Kidney (tissue), 14 donors: ENCODE measurements around the gene ATP8B2. TPM values are rescaled to one million over a fixed set of nuclear protein-coding genes. Genes with fewer than 3 reads are reported as not detected.

Experiments
- DNase-seq, 5 donors: peaks; one replicate each; pipeline ENCODE4 v3.0.0-alpha.2; 2013 to 2020
- FAIRE-seq: peaks from 2 replicates; lab custom pipeline; 2012; peaks lifted over from hg19 to GRCh38; lab: Jason Lieb, UNC
- H3K27ac ChIP-seq, 2 donors: one replicate each; pipeline ENCODE4 v1.7.0; 2013; ENCODE audit warnings: low read depth in 2 of 2, low read length in 2 of 2, inconsistent platforms in 1 of 2
- H3K27me3 ChIP-seq: one replicate; pipeline ENCODE4 v1.7.1; 2013; ENCODE audit warnings: low read length, inconsistent platforms; ENCODE audit not compliant: control insufficient read depth, insufficient read depth
- H3K36me3 ChIP-seq, 3 donors: one replicate each; pipeline versions ENCODE4 v1.7.0 to v1.7.1; 2013; ENCODE audit warnings: low read length in 3 of 3, control low read depth in 1 of 3, inconsistent platforms in 1 of 3; ENCODE audit not compliant: insufficient read depth in 3 of 3, control insufficient read depth in 2 of 3
- H3K4me1 ChIP-seq, 3 donors: one replicate each; pipeline versions ENCODE4 v1.7.0 to v1.7.1; 2013; ENCODE audit warnings: low read length in 3 of 3, inconsistent platforms in 1 of 3, low read depth in 1 of 3; ENCODE audit not compliant: control insufficient read depth in 2 of 3, insufficient read depth in 2 of 3
- H3K4me3 ChIP-seq, 3 donors: one replicate each; pipeline versions ENCODE4 v1.7.0 to v1.8.1; 2013; ENCODE audit warnings: low read length in 3 of 3, control low read depth in 1 of 3, inconsistent platforms in 1 of 3
- H3K9ac ChIP-seq, 3 donors: one replicate each; pipeline versions ENCODE4 v1.7.0 to v1.7.1; 2013; ENCODE audit warnings: low read length in 3 of 3, control low read depth in 1 of 3, inconsistent platforms in 1 of 3
- H3K9me3 ChIP-seq, 3 donors: one replicate each; pipeline versions ENCODE4 v1.7.0 to v1.7.1; 2013; ENCODE audit warnings: low read length in 3 of 3, control low read depth in 1 of 3, inconsistent platforms in 1 of 3; ENCODE audit not compliant: control insufficient read depth in 2 of 3, insufficient read depth in 1 of 3
- CTCF ChIP-seq: IDR thresholded peaks from 3 replicates; pipeline ENCODE4 v1.5.1; 2012; ENCODE audit warnings: mild to moderate bottlenecking, moderate library complexity, borderline replicate concordance; ENCODE audit not compliant: insufficient read depth; ENCODE audit errors: extremely low read depth
- intact Hi-C: fragments of 100-400 bp; cut with DNase I; formaldehyde crosslinking; loops from one replicate; pipeline ENCODE4 v1.11.1; 2022
- polyA plus RNA-seq: library from polyadenylated mRNA; stranded (reverse); fragments of 350-450 nt; fragmentation: Illumina TruSeq; extraction: RNeasy Lipid Tissue Mini Kit (QIAGEN cat#74804); gene quantifications from one replicate; pipeline ENCODE4 v1.2.3, GENCODE V29; 2014; ENCODE audit warnings: low read depth, low replicate concordance; ENCODE audit not compliant: insufficient read depth
- total RNA-seq: library from RNA; stranded (reverse); fragmentation: NEBNext Ultra II Directional; extraction: Animal tissue kit (Norgen Biotek cat#: 25700); gene quantifications from one replicate; pipeline ENCODE4 v1.2.1, GENCODE V29; 2021
- donor health status: control.
- donor health status: control.
- donor health status: control.
- donor health status: control.
- donor health status: control.
- donor health status: DM: yes; HTN: yes; CAD: no.
- donor health status: Normal renal cell carcinoma (clear cell type).

The ATP8B2 gene
- total and polyA plus RNA-seq, 2 donors from 2014 or later = 6.2 to 40.9 TPM

GRCh38 chr1:154328318-154329151 is 3.2 kb downstream of the ATP8B2 start:
- Histone ChIP-seq H3K9ac (no peak overlapping the region), H3K4me3 (peak overlapping the region; percentile 29 to 65 (median 45)), H3K4me1 (peaks cover 3 to 24% (median 5%) of the 10 kb centered on the region in 3 donors), H3K27ac (no peak overlapping the region), H3K36me3 (no peaks in the 10 kb centered on the region), H3K27me3 (no peaks in the 10 kb centered on the region), H3K9me3 (no peaks in the 10 kb centered on the region)
- DNase-seq (peak; percentile 83 to 96 (median 88)), FAIRE-seq (no peak)
- TF ChIP-seq CTCF = no peak
- intact Hi-C loops = no loop called here

GRCh38 chr1:154329152-154329521 is 3.8 kb downstream of the ATP8B2 start:
- peak in 1 of 5 donors; percentile 29 for DNase-seq
- intact Hi-C loops = no loop called here
- peaks cover 3 to 24% (median 5%) of the 10 kb centered on the region in 3 donors for H3K4me1 ChIP-seq
- no peak for FAIRE-seq
- H3K36me3 ChIP-seq = no peaks in the 10 kb centered on the region
- H3K9ac ChIP-seq = no peak overlapping the region
- no peaks in the 10 kb centered on the region for H3K27me3 ChIP-seq
- no peak overlapping the region for H3K4me3 ChIP-seq
- H3K27ac ChIP-seq = no peak overlapping the region
- no peak for TF ChIP-seq CTCF
- no peaks in the 10 kb centered on the region for H3K9me3 ChIP-seq

- Histone ChIP-seq H3K9ac (no peak overlapping the region), H3K36me3 (no peaks in the 10 kb centered on the region), H3K4me1 (peaks cover 3 to 24% (median 5%) of the 10 kb centered on the region in 3 donors), H3K27me3 (no peaks in the 10 kb centered on the region), H3K9me3 (no peaks in the 10 kb centered on the region), H3K4me3 (no peak overlapping the region), H3K27ac (no peak overlapping the region)
- DNase-seq (no peak), FAIRE-seq (no peak)
- no peak for TF ChIP-seq CTCF
- intact Hi-C loops = no loop called here
These were observed 4.3 kb downstream of the ATP8B2 start for GRCh38 chr1:154329551-154330131.
